NCI-H2196 (cell line): ENCODE measurements around the gene C1QTNF3.
"Not testable (repeated sequence)": the region's sequence is repeated elsewhere in the genome, so short reads cannot be mapped to it uniquely, and the experiment has no call there.

Experiments used
- DNase-seq: peaks from one replicate; lab custom pipeline; 2025; ENCODE audit not compliant: unreplicated experiment; lab: John Stamatoyannopoulos, UW

Gene C1QTNF3

GRCh38 chr5:34051374-34051980, 8.5 kb upstream of the C1QTNF3 start:
- DNase-seq = no peak

DNA sequence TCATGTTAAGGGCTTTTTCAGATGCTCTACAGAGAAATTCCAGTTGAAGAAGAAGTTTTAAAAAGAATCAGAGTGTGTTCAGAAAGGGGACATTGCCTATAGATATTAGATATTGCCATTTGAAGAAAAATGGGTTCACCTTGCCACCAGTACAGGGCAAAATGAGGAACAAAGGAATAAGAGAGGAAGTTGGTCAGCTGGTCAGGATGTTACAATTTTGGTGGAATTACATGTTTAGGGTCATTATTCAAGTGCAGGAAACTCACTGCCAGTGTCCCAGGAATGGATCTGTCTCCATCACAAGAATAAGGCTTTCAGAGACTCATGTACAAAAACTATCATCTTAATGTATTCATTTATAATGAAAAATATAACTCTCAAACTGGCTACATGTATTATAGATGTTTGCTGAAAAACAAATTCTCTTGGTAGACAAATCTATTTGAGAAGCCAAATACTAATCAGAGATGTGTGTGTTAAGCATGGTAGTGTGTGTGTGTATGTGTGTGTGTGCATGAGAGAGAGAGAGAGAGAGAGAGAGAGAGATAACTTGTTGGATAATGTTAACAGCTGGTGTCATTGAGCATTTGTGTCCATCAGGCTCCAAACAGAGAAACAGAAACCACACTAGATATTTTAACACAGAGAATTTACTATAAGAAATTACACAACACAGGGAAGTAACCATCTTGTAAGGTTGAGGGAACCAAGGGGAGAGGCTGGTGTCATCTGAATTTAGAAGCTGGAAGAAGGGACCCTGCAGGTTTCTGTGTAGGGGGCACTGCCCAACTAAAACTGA, 5.0 kb upstream of the C1QTNF3 start:
- DNase-seq = no peak

DNA sequence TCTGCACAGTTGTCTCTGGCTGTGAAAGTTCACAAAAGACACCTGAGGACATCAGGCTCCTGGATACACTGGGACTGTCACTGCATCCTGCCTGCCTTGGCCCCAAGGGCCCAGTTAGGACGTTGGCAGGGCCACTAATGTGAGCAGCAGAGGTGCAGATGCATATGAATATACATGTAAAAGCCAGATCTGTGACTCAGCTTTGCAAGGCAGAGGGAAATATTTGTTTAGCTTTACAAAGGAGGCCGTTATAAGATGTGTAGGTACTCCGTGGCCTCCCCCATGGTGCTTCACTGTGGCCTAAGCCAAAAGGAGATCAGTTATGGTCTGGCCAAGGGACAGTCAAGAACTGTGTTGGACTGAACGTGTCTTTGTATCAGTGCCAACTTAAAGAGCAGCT, 4.1 kb upstream of the C1QTNF3 start:
- DNase-seq = peak; percentile 22

GRCh38 chr5:34045996-34046395, 3.0 kb upstream of the C1QTNF3 start:
- no peak for DNase-seq

DNA sequence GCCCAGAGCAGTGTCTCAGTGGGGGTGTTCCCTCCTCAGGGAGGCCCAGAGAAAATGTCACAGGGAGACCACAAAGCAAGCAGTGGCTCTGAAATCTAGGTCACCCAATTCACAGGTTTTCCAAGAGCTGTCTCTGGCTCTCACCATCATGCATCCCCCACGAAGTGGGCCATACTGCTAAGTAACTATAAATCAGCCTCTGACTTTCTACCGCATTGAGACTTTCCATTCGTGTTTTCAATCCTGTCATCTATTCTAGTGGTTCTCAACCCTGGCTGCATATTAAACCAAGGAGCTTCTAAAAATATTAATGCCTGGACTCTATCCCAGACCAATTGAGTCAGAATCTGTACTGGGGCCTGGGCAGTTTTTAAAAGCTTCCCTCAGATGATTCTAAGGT, 2.0 kb upstream of the C1QTNF3 start:
- DNase-seq = no peak

DNA sequence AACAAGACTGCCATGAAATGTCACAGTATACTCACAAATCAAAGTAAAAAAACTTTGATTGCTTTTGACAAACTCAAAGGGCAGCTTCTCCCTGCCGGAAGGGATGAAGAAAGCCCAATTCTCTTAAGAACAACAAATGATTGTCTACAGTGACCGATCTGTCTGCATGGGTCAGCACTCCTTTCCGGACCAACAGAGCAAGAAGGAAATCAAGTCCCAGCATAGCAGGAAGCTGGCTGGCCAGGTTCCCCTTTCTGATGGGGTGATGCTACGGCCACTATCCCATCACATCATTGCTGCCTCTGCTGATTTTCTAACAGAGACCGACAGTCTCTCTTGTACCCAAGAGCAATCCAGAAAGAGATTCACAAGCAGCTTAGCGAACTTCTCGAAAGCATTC, 692 bp downstream of the C1QTNF3 start:
- DNase-seq = no peak

DNA sequence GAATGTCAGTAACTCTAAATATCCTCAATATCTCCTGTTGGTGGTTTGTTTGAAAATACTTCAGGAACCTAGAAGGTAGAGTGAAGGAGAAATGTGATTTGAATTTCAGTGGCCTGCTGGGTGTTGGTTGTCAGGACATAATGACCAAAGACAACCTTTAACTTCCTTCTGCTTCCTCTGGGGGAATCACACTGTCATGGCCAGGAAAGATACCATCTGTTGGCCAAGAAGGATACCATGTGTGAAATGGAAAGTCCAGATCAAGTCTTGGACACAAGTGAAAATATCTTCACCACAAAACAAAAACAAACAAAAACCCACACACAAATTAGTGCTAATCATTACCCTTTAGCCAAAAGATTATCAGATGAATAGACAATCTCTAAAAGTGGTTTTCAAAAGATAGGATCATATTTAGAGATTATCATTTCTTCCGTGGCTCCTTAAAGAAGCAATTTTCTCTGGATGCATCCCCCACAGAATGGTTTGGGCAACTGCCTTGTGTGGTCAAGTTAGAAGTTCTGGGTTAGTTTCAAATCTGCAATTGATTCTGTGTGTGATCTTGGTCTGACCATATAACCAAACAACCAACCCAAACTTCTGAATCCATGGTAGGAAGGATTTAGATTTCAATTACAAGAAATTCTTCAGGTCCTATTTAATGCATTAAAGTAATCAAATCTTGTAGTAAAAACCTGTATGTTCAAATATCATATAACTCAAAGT, 1.6 kb downstream of the C1QTNF3 start:
- DNase-seq = no peak

DNA sequence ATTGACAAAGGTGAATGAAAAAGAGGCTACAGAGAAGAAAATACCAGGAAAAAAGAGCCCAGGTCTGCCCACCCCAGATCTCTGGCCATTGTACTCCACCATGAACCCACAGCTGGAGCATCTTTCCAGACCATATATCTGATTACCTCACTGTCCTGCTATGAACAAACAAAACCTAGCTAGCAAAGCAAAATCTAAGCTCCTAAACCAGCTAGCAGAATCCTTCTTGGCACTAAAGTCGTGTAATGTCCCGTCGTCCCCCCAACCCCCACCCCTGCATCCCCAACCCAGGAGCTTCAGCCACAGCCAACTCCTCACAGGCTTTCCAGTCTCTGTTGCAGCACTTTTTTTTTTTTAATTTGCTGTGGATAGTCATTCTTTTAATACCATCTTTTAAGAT, 2.5 kb downstream of the C1QTNF3 start:
- no peak for DNase-seq

DNA sequence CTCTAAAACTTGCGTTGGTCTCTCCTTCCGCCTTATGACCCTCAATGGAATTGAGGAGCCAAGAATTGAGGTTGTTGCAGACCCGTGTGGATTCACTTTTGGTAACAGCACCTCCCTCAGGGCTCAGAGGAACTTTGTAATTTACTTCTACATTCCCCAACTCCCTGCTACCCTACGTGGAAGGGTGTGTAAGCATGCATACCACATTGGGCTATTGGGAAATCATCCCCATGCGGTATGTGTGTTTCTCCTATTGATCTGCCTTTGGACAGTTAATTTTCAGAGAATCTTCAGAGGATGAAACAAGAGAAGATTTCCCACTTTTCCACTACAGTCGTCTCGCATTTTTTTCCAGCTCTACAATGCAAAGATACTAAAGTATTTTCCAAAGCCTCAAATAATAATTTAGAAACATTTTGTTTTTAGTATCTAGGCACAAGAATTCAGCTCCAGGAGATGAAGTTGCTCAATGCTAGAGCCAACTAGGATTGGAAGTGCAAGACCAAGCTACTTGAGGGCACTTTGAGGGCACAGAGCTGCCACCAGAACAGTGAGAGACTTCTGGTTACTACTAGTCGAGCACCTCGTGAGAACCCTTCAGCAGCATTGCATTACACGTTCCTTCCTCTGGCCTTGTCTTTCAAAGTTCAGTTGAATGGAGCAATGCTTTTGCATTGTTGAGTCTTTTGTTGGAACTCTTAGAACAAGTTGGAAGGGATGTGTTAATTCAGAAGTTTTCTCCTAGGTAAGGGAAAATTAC, 3.4 kb downstream of the C1QTNF3 start:
- no peak for DNase-seq

DNA sequence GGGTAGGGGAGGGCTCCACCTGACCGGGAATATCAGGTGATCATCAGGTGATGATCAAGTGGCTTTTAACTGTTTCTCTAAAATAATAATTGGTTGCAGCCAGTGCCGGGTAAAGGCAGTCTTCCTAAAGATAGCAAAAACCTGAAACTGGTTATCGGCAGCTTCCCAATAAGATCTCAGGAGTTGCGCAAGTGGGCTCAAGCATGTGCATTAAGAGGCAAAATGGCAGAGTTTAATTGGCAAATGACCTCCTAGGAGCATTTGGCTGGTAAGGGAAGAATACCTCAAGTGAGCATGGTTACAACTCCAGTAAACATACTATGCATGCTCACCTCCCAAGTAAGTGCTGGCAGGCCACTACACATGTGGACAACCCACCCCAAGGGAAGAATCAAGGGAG, 4.2 kb downstream of the C1QTNF3 start:
- DNase-seq = no peak

DNA sequence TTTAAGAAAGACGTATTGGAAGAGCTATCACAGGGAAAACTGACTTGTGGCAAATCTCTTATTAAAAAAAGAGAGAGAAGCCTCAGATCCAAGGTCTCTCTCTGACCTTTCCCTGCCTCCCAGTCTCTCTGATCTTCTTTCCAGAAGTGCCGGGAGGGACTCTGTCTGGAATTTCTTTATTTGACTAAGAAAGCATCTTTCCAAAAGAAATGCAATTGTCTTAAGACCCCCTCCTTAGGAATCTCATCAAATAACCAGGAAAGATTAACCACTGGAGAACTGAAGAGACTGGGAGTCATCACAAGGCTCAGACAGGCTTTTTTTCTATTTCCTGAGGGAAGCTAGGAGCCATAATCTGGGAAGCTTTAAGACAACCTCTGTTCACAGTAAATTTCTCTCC, 4.6 kb downstream of the C1QTNF3 start:
- DNase-seq = no peak

GRCh38 chr5:34037726-34038125, 5.3 kb downstream of the C1QTNF3 start:
- DNase-seq = no peak

GRCh38 chr5:34035756-34036155, 7.3 kb downstream of the C1QTNF3 start:
- DNase-seq = peak; percentile 40

GRCh38 chr5:34034534-34035327, 8.3 kb downstream of the C1QTNF3 start:
- no peak for DNase-seq

GRCh38 chr5:34031966-34032365, 11.0 kb downstream of the C1QTNF3 start:
- no peak for DNase-seq

DNA sequence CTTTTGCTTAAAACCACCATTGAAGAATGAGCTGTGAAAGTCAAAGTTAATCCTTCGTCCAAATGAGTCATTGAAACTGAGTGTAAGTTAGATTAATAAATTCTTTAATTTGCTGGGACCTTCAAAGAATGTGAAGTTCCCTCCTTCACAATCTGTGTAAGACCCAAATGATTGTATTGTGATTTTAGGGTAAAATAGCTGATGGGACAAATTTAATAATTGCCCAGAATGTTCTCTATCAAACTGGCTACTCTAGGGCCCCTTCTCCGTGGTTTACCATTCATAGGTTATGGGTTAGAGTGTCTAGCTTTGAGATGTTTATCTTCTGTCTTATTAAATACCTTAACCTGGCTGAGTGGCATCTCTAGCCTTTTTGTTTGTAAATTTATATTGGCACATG, 11.9 kb downstream of the C1QTNF3 start:
- no peak for DNase-seq

DNA sequence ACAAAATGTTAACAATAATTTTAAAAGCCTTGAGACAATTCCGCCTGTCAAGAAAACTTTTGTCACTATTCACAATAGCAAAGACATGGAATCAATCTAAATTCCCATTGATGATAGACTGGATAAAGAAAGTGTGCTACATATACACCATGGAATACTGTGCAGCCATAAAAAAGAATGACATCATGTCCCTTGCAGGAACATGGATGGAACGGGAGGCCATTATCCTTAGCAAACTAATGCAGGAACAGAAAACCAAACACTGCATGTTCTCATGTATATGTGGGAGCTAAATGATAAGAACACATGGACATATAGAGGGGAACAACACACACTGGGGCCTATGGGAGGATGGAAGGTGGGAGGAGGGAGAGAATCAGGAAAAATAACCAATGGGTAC, 12.4 kb downstream of the C1QTNF3 start:
- DNase-seq = not testable (repeated sequence)

GRCh38 chr5:34030048-34030447, 13.0 kb downstream of the C1QTNF3 start:
- no peak for DNase-seq

DNA sequence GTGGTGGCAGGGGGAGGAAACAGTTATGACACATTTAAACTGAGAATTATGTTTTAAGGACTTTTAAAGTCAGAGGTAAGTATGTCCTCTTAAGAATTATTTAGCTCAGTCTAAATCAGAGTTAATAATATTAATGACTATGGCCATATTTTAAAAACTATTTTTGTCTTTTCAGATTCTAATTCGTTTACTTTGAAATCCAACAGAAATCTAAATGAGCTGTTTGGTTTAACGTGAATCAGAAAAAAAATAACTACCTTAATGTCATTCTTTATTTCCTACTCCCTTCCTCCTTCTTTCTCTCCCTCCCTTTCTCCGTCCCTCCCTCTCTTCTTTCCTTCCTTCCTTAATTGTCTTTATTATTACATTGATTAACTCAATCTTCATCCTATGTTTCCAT, 14.7 kb downstream of the C1QTNF3 start:
- no peak for DNase-seq

GRCh38 chr5:34026089-34026761, 16.8 kb downstream of the C1QTNF3 start:
- peak; percentile 65 for DNase-seq
